AG04449 (cell line): ENCODE measurements around the gene NOL9.

ENCODE experiments used
- CTCF ChIA-PET: fragments of 350-600 bp; formaldehyde crosslinking; extraction: SDS; loops from one replicate; lab custom pipeline; 2021; ENCODE audit warnings: antibody characterized with exemption; lab: Yijun Ruan, JAX
- POLR2A ChIA-PET: fragments of 400-600, 350-600 bp; formaldehyde crosslinking; extraction: SDS; loops from one replicate; lab custom pipeline; 2020; ENCODE audit warnings: antibody characterized with exemption, inconsistent platforms; lab: Yijun Ruan, JAX
- DNase-seq: peaks from one replicate; pipeline ENCODE4 v3.0.0-alpha.2; 2010; ENCODE audit warnings: low read depth, low spot score
- H3K4me3 ChIP-seq: 2 replicates; pipeline ENCODE4 v1.5.1; 2011; ENCODE audit warnings: low read depth, mild to moderate bottlenecking, control low read depth, low read length
- TF ChIP-seq, protein P1 (sequence below): IDR thresholded peaks from one replicate; pipeline ENCODE4 v1.5.1; 2011; ENCODE audit warnings: mild to moderate bottlenecking, moderate library complexity, low read length, control low read depth, inconsistent platforms; ENCODE audit not compliant: insufficient read depth; ENCODE audit errors: missing control alignments

The NOL9 gene

GRCh38 chr1:6530504-6531160 lies 23.7 kb downstream of the NOL9 start:
- H3K4me3 ChIP-seq: no peak overlapping the region
- CTCF ChIA-PET: no interaction called here
- TF ChIP-seq, protein P1, sequence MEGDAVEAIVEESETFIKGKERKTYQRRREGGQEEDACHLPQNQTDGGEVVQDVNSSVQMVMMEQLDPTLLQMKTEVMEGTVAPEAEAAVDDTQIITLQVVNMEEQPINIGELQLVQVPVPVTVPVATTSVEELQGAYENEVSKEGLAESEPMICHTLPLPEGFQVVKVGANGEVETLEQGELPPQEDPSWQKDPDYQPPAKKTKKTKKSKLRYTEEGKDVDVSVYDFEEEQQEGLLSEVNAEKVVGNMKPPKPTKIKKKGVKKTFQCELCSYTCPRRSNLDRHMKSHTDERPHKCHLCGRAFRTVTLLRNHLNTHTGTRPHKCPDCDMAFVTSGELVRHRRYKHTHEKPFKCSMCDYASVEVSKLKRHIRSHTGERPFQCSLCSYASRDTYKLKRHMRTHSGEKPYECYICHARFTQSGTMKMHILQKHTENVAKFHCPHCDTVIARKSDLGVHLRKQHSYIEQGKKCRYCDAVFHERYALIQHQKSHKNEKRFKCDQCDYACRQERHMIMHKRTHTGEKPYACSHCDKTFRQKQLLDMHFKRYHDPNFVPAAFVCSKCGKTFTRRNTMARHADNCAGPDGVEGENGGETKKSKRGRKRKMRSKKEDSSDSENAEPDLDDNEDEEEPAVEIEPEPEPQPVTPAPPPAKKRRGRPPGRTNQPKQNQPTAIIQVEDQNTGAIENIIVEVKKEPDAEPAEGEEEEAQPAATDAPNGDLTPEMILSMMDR: no peak
- DNase-seq: no peak
- POLR2A ChIA-PET: no interaction called here

DNA sequence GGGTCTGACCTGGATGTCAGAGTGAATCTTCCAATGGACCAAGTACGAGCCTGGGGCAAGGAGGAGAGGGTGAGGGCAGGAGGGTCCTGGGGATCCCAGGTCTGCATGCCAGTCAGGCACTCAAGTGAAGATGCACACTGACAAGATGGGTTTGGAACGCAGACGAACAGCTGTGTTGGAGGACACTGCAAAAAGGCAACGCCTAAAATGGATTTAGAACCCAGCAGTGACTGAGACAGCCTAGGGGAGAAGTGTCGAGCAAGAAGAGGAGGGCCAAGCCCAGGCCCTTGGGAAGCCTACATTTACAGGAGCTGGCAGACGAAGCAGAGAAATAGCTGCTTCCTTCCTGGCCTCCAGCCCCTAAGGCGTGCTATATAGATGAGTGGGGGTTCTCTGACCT lies 25.8 kb downstream of the NOL9 start:
- TF ChIP-seq, protein P1: no peak
- DNase-seq: no peak
- no peak overlapping the region for H3K4me3 ChIP-seq
- CTCF ChIA-PET: interaction anchor here (1.5 to 11.4 kb wide), 4 partner anchors 8 to 39 kb away, joined by 4 to 139 read pairs (median 52); partner anchors contain the start of genes NOL9, PLEKHG5 and TAS1R1
- POLR2A ChIA-PET: no interaction called here

- no peak for DNase-seq
- ChIA-PET POLR2A (no interaction called here), CTCF (interaction anchor here (1.0 to 11.4 kb wide), 4 partner anchors 10 to 80 kb away, joined by 3 to 139 read pairs (median 46); partner anchors contain the start of genes NOL9, PLEKHG5 and TAS1R1)
- TF ChIP-seq, protein P1: no peak
- H3K4me3 ChIP-seq: no peak overlapping the region
Observed at GRCh38 chr1:6526316-6526715, 28.0 kb downstream of the NOL9 start.

DNA sequence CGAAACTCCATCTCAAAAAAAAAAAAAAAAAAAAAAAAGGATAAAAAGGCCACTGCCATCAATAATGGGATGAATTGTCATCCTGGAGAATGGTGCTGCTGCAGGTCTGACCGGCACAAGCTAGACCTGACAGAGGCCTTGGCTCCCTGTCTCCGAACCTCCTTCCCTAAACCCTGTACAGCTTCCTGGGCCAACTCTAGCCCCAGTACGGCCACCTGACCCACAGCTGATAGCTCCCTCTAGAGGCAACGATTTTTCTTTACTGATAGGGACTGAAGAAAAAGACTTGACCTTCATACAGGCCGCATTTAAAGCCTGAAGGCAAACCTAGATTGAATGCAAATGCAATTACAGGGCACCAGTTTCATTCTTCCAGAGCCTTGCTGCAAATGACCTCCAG lies 30.7 kb downstream of the NOL9 start:
- TF ChIP-seq, protein P1: peak; percentile 52
- no peak overlapping the region for H3K4me3 ChIP-seq
- CTCF ChIA-PET: interaction anchor here (0.6 to 11.4 kb wide), 15 partner anchors 8 to 82 kb away, joined by 3 to 139 read pairs (median 5); partner anchors contain the start of genes NOL9, PLEKHG5 and TAS1R1
- POLR2A ChIA-PET: no interaction called here
- no peak for DNase-seq

- DNase-seq: no peak
- ChIA-PET POLR2A (interaction anchor here (0.6 kb wide), 1 partner anchor 62 kb away, joined by 3 read pairs; no protein-coding TSS in a partner anchor), CTCF (interaction anchor here (0.7 to 11.4 kb wide), 11 partner anchors 9 to 125 kb away, joined by 3 to 139 read pairs (median 3); partner anchors contain the start of gene PLEKHG5)
- TF ChIP-seq, protein P1: no peak
- no peak overlapping the region for H3K4me3 ChIP-seq
Observed at GRCh38 chr1:6521536-6521935, 32.8 kb downstream of the NOL9 start.

DNA sequence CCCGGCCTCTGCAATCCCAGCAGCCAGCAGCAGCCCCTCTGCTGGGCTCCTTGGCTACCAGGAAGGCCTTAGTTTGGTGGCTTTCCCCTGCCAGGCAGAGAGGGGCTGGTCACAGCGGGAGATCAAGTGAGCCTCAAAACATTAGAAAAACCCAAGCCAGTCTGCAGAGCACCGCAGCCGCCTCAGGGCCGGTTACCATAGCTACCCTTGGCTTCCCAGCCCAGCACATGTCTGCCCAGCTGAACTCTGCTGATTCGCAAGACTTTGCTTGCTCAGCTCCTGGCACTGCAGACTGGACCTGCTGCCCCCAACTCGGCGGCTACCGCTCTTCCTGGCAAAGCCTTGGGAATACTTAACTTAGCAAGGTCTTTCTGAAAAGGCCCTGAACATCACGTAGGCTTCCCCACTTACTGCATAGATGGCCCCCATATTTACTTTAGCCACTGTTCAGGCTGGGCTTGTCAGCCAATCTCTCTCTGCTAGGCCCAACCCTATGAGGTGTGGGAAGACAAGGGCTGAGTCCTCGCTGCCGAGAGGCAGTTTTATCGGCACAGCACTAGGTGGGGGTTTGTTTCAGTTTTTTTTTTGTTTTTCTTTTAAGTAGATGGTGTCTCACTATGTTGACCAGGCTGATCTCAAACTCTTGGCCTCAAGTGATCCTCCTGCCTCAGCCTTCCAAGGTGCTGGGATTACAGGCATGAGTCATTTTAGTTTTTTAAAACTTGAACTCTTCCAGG lies 34.2 kb downstream of the NOL9 start:
- TF ChIP-seq, protein P1: no peak
- H3K4me3 ChIP-seq: no peak overlapping the region
- CTCF ChIA-PET: interaction anchor here (1.0 to 11.4 kb wide), 5 partner anchors 16 to 79 kb away, joined by 3 to 139 read pairs (median 4); partner anchors contain the start of genes PLEKHG5 and TAS1R1
- POLR2A ChIA-PET: no interaction called here
- peak; percentile 24 for DNase-seq
